Left renal cortex interstitium (tissue), 4 donors: Measurements from ENCODE around the gene PTGER3. TPM values are rescaled to one million over a fixed set of nuclear protein-coding genes. Genes with fewer than 3 reads are reported as not detected.
A peak's percentile ranks its signal among the peaks of the same experiment; 100 is the strongest.

ENCODE experiments used
- DNase-seq, 4 donors: peaks; one replicate each; pipeline ENCODE4 v3.0.0-alpha.2; 2013; ENCODE audit warnings: low read depth in 4 of 4, low spot score in 2 of 4, missing footprints in 1 of 4
- polyA plus RNA-seq, 4 donors: library from polyadenylated mRNA; unstranded; fragments of 120-200 nt; gene quantifications; one replicate each; pipeline ENCODE4 v1.2.1, GENCODE V29; 2013; ENCODE audit not compliant: insufficient read length in 4 of 4

The PTGER3 gene
- 10 to 100 TPM; 43.4 to 60.0 (median 50.6) TPM for polyA plus RNA-seq

DNA sequence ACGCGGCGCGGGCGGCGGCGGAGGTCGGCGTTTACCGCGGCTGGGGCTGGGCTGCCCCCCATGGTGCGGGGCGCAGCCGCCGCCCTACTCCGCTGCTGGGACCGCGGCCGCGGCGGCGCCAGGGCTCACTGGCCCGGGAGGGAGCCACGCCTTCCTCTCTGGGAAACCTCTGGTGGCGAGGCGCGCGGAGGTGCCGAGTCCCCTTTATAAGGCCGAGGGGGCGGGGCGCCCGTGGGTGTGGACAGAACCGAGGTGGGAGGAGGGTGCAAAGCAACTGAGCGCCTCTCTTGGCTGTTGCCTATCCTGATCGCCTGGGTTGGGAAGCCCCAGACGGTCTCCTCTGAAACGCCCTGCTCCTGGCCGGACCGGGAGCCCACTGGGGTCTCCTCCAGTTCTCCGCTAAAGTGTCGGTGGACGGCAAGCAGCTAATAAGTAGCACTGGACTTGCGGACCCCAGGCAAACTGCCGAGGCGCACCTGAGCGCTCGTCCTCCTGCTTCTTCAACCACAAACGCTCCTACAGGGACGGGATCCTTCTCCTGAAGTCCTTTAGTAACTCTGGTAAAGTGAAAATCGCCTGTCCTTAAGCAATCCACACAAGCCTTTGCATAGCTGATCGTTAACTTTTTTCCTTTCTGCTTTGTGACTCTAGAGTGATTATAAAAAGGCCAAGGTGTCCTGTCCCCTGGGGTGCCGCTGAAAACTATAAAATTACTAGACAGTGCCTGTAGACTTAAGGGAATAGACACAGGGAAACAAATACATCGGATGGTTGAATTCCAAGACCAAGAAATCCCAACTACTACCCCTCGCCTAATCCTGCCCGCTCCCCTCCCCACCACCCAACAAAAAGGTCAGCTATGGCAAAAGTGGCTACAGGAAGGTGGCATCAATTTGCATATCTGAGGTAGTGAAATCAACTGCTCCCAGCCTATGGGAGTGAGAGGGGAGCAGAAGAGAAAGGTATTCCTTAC lies at the start of gene PTGER3:
TSS of gene PTGER3 (minus strand) at position 182 of the 973 bp plus-strand sequence. CDS start 239 bp downstream, outside the sequence.
- no peak for DNase-seq

DNA sequence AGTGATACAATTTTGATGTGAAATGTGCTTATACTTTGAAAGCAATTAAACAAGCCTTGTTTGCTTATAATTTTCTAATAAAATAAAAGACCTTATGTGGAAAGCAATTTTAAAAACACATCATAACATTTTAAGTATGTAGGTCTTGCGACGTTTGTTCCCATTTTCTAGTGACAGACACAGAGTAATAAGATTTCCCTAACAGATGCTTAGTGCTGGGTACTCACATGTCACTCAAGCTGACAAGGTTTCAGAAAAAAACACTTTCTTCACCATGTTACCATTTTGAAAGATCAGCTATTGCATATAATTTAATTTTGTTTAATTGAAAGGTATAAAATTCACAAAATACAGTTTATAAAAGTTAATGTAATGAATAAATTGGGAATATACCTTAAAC lies 47.3 kb upstream of the PTGER3 start:
- DNase-seq, result no peak

DNA sequence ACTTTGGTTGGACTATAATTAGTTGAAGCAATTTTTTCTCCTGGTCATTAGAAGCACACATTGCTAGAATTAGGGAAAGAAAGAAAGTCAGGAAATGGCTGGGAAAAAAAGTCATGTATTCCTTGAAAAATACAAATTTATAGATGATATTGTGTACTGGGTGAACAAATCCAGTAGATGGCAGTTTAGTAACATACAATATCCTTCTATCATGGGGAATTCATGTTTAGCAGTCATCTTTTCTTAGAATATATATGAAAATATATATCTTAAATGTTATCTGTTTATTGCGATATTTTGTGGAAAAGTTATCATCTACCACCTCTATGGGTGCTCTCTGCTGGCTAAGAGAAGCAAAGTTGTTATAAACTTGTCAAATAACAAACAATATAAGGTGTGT lies 46.3 kb upstream of the PTGER3 start:
- no peak for DNase-seq

DNA sequence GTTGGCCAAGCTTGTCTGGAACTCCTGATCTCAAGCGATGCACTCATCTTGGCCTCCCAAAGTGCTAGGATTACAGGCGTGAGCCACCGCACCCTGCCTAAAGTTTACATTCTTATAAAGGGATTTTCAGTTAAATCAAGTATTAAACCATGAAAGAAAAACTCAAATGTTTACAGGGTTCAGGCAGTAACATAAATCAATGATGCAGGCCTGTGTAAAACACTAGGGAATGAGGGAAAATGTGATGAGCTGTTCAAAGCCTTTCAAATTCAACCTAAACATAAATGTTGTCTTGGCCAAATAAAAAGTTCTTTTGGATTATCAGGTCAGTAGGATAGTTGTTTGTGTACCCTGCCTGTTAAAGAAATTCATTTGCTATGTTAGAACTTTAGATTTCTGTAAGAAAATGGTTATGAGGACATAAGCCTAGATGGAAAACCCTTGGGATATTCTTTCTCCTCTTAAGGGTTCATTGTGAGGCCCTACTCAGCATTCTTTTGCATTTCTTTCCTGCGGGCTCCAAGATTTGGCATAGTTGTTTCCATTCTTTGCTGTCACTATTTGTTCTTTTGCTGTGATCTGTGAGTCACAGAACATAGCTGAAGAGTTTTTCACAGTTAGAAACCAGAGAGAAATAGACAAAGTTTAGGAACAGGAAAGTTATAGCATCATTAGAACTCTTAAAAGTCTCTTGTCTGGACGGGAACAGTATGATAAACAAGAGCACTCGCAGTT lies 42.1 kb upstream of the PTGER3 start:
- no peak for DNase-seq

DNA sequence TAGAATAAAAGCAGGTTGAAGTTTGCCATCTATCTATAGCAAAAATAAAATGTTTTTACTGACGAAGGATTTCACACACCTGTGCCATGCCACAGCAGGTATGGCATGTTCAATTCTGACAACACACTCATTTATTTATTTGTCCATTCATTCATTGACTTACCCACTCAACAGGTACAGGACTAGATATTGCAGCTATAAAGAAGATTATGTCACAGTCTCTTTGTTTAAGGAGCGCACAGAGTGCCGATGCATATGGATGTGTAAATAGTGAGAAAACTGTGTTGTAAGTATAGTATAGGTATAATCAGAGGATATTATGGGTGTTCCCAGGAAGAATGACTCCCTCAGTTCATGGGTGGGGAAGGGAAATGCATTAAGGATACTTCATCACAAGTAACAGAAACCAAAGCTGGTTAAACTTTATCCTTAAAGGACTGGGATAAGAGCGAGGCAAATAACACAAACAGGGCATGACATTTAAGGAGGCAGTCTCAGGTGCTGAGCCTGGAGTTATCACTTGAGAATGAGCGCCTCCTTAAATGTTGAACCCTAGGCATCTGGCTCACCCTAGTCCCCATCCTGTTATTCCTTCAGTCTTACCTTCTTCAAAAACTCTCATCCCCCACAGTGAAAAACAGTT lies 41.1 kb upstream of the PTGER3 start:
- DNase-seq, result no peak

DNA sequence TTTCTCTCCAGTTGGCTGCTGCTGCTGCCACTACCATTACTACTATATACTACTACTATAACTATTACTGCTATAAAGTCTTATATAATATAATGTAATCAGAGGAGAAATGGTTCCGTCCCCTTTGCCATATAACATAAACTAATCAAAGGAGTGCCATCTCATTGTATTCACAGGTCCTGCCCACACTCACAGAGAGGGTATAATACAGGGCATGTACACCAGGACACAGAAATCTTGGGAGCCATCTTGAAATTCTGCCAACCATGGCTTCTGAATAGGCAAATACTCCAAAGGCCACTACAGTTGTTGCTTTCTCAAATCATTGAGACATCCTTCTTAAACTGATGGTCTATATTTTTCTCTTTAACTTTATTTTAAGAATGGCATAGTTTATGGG lies 40.1 kb upstream of the PTGER3 start:
- DNase-seq, result no peak

DNA sequence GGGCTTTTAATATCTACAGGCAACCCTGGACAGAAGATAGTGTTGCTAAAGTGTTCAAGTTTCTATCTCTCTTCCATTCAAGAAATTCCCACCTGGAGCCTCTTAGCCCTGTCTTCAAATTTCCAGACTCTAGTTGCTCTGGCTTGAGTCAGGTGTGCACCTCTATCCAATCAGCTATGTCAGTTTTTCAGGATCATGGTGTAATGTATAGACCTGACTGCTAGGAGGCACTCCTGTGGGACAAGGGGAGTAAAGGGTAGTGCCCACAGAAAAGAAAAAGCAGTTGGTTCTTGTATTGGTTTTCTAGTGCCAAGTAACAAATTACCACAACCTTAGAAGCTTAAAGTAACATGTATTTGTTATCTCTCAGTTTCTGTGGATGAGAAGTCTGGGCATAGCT lies 39.4 kb upstream of the PTGER3 start:
- no peak for DNase-seq

DNA sequence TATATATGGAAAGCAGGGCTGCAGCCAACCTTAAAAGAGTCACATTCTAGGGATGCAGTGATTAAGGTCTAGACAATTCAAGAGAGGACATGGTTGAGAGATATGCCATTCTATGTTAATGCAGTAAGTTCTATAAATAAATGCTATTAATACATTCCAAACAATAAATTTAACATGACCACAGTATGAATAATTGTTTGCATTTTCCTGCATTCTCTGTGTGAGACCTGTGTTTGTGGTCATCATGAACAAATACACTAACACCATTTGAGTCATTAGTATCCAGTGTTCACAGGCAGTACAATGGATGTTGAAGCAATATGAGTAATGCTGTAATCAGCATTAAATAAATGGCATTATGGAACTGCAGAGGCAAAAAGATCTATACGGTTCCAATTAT lies 38.7 kb upstream of the PTGER3 start:
- DNase-seq, result no peak

DNA sequence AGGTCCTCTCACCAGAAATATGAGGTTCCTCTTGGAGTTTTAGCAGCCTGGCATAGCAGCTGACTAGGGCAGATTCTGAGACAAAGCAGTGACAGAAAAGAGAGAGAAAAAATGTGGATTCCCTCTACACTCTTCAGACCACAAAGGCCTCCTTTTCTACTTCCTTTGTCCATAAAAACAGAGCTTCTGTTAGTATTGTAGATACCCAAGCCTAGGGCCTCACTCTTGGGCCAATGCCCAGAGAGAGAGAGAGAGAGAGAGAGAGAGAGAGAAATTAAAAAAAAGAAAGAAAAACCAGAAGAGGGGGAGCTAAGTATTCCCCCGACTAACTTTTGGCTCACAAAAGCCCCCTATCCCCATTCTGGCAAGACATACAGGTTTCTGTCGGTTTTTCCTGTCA lies 35.7 kb upstream of the PTGER3 start:
- DNase-seq, result no peak

DNA sequence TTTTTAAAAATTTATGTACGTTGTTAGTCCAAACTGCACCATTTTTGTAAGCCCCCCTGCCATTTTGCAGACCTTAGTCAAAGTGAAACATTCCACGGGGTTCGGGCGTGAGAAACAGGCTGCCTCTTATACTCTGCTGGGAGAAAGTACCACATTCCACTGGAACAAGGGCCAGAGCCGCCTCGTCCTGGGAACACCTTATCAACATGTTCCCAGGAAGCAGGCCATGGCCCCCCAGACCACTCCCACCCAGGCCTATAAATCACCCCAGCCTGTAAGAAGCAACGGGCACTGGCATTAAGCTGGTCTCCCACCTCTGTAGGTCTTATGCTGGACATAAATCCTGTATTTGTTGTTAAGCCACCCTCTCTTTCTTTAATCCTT lies 34.1 kb upstream of the PTGER3 start:
- no peak for DNase-seq

DNA sequence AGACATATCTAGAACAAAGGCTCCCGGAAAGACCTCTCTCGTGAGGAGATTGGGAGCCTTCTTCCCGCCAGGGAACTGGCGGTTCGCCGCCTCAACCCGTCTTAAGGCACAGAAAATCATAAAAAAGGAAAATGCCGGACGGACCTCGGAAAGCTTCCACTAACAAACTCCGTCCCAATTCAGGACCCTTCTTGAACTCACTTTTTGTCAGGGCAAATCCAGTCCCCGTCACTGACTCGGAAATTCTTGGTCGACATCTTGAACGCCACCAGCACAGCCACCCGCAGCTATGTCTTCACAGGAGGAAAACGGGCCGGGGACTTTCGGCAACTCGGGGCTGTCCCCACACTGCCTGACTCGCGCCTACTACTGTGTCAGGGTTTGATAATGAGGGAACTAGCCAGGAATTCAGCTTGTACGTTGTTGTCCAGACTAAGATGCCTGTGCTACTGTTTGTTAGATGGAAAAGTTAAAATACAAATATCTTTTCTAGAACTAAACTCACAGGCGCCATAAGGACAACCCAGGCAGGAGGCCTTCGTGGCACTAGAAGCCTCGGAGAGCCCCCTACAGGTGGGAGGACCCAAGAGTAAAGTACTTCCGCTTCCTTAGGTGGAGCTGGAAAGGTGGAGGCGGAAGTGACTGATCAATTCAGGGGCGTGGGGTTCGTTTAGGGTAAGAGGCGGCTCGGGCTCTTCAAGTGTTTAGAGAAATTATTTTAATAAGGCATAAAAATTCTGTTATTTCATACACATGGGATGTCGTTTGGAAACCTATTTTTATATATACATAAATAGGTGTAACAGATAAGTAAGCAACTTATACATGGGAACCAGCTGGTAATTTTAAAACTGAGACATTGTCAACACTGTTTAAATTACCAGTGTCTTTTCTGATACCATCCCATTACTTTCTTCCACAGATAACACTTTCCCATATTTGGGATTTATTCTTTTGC lies 33.4 kb upstream of the PTGER3 start, which contains the start of gene ZRANB2:
TSS of gene ZRANB2 (minus strand) at position 297 of the 958 bp plus-strand sequence. CDS start at position 257, 40 bp downstream.
- peak; percentile 90 to 97 (median 92) for DNase-seq

DNA sequence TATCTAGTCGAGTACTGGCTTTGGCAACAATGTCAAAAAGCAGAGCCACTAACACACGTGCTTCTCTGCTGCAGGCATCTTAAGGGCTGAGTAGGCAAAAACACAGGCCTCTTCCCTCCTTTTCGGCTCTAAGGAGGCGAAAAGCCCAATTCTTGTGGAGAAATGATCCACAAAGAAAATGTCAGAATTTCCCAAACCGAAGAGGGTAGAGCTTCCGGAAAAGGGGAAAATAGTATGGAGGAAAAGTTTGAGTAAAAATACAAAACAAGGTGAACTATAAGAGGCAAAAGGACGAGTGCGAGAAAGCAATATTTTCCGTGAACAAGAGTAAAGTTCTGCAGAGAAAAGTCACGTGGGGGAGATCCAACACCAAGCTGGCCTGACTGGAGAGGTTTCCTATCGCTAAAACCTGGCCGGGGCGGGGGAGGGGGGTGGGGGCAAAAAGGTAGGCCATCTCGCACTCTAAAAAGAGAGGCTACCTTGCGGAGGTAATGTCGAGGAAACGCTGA lies 32.7 kb upstream of the PTGER3 start:
- DNase-seq, result peak in 2 of 4 donors; percentile 11 to 43

DNA sequence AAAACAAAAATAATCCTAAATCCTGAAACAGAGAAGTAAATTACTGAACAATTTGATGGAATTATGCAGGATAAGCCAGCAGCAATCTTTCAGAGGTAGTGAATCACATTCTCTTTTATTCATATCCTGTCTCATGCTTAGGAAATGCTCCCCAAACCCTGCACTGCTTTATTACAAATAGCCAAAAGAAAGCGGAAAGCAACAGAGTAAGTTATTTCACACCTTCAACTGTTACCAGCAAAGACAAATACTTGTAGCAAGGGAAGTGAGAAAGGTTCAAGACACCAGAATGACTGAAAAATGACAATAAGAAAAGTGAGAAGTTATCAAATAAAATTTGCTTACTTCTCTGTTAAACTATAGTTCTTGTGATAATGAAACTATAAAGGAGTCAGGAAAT lies 27.1 kb upstream of the PTGER3 start:
- DNase-seq, result no peak

DNA sequence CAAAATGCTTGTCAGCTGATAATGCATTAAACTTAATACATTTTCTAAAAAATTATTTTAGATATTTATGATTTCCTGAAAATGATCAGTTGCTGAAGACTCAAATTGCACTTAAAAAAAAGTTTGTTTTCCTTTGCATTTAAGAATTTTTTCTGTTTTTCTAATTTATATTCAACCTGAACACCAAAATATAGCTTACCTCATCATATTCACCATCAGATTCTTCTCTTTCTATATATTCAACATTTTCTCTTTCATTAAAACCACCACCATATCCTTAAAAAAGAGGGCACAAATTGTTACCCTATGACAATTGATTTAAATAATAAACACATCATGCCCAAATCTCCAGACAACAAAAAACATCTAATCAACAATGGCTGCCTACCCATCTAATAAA lies 24.7 kb upstream of the PTGER3 start:
- DNase-seq, result no peak

DNA sequence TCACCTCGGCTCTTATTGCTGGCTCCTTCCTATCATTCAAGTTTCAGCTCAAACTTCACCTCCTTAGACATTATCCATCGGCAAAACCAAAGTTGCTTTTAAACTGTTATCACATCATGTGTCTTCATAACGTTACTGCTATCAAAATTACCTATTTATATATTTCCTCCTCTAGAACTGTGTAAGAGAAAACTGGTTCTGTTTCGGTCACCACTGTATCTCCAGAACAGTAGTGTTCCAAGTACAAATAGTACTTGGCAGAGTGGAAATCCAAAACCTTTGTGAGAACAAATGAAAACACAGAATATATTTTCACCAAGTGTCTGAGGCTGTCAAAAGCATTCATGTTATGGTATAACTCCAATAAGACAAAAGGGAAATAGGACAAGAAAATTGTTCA lies 24.1 kb upstream of the PTGER3 start:
- DNase-seq, result no peak

DNA sequence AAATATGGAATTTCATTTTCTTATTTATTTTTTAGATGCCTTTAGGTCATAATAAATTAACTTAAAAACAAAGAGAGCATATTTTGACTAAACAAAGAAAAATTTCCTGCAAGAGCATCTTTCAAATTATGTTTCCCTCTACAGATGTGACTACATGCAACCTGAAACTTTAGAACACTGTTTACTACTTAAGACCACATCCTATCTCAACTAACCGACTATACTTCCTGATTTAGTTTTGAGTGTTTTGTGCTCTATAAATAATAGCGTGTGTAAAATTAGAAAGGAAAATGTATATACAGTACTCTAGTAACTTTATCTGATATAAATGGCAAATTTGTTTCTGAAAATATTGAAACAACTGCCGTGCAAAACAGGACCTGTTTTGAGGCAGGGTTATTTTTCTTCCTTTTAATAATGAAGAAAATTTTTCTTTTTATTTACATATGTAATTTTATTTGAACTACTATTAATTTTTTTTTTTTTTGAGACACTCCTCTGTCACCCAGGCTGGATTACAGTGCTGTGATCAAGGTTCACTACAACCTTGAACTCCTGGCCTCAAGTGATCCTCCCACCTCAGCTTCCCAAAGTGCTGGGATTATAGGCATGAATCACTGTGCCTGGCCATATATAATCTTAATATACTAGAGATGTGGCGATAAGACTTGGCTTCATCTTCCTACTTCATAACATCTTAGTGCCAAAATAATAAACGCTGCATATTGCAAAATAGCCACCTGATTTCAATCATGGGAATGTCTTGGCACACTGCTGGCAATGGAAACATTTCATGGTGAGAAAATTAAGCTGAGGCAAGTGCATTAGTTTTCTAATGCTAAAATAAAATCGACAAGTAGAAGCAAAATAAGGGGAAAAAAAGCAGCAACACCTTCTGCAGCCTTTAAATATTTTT lies 21.0 kb upstream of the PTGER3 start:
- no peak for DNase-seq

DNA sequence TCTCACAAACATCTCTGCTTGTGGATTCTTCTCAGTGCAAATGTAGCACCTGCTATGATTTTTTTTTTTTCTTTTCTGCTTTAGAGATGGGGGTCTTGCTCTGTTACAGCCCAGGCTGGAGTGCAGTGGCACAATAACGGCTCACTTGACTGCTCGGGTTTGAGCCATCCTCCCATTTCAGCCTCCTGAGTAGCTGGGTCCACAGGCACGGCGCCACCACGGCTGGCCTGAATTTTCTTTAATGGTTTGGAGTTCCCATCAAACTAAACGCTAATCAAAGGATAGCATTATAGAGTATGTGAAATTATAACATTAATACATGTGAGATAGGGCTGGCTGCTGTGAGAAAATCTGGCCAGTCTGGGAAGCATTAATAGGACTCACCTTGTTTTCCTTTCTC lies 7.2 kb upstream of the PTGER3 start:
- DNase-seq, result no peak

DNA sequence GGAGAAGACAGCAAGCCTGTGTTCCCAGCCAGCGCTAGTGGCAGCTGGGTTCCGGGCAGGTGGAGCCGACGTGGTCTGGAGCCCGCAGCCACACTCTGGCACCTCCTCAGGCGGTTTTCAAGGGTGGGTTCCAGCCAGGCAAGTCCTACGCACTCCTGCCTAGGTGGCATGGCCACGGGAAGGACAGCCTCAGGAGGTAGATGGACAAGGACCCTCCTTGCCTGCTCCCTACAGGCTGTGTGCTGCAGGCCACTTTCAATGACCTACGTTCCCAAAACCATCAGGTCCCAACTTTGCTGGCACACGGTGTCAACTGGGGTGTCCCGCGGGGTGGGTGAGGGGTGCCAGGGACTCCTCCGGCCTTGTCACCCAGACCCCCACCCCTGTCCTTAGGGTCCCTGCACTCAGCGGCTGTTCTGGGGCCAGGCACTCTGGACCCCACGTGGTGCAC lies 6.7 kb upstream of the PTGER3 start:
- no peak for DNase-seq

DNA sequence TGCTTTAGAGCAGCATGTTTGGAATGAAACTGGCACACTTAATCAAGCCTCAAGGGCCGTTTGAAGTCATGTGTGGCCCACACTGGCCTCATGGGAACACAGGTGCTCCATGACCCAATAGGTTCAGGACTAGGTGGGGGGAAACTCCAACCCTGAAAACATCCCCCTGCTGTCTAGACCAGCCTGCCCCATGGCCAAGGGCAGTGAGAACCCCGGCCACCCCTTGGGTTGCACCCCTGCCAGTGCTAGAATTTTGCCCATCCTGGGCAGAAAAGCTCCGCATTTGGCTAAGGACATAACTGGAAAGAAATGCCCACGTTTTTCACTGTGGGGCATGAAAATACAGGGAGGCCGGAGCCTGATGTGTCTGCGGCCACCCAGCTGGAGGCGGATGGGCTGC lies 6.1 kb upstream of the PTGER3 start:
- no peak for DNase-seq
